ENCODE measurements around the gene C17orf107.
A peak's percentile ranks its signal among the peaks of the same experiment; 100 is the strongest.

The C17orf107 gene

GRCh38 chr17:4948166-4948930, 49.0 kb downstream of the C17orf107 start, which contains the start of gene PFN1:
TSS of gene PFN1 (minus strand) at chr17:4948530. CDS start at chr17:4948394, 136 bp downstream.
- DNase-seq (ENCODE audit: low spot score): peak; percentile 89

GRCh38 chr17:4948931-4949320, 49.6 kb downstream of the C17orf107 start:
- DNase-seq (ENCODE audit: low spot score): peak; percentile 89

- peak; percentile 81 for DNase-seq (ENCODE audit: low spot score)
These were observed 50.2 kb downstream of the C17orf107 start for GRCh38 chr17:4949321-4950074.

GRCh38 chr17:4950075-4950745, 50.9 kb downstream of the C17orf107 start:
- no peak for DNase-seq (ENCODE audit: low spot score)

- no peak for DNase-seq (ENCODE audit: low spot score)
These were observed 51.4 kb downstream of the C17orf107 start, which contains the start of gene ENO3 for GRCh38 chr17:4950746-4951204. TSS of gene ENO3 (plus strand) at chr17:4951119. CDS start at chr17:4951830, 711 bp downstream.

- DNase-seq (ENCODE audit: low spot score): no peak
These were observed 52.1 kb downstream of the C17orf107 start for GRCh38 chr17:4951486-4951885.

Measured in SW480 (cell line).